ENCODE data around the gene OTULIN. TPM values are rescaled to one million over a fixed set of nuclear protein-coding genes. Genes with fewer than 3 reads are reported as not detected.

OTULIN gene
- total and polyA plus RNA-seq, 2 of the 13 experiments (the other 11 are each of a cell fraction or from before 2014, with no cell fraction given), result 7.0 to 34.8 TPM

DNA sequence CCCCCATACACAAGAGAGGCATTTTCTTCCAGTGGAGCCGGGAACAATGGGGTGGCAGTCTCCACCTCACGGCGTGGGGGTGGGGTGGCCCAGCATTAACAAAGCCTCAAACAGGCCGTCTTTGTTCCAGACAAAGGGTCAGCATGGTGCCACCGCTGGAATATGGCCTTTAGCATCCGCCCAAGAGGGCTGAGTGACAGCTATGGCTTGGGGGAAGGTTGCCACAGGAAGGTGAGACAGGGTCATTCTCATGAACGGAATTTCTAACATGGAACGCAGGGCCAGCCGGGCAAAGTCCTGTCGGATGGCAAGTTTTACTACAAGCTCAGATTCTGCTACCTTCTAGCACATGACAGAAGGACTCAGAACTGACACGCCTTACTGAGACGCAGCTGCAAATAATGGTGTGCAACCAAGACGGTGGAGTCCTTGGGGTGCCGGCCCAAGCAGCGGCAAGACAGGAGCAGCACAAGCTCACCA lies 64.0 kb downstream of the OTULIN start (continued):
- TF ChIP-seq IKZF4 (CRISPR knock-in tag; IDR thresholded peaks at IDR 0.05; ENCODE audit: borderline replicate concordance, low read depth, not compliant biosample characterization), result no peak
- TF ChIP-seq HHEX (CRISPR knock-in tag; IDR thresholded peaks at IDR 0.05), result no peak
- TF ChIP-seq CBX1 (IDR thresholded peaks at IDR 0.05; ENCODE audit: low read depth), result no peak
- no peak for TF ChIP-seq NR3C1 (CRISPR knock-in tag; IDR thresholded peaks at IDR 0.05)
- TF ChIP-seq ZFP82 (CRISPR knock-in tag; IDR thresholded peaks at IDR 0.05; ENCODE audit: borderline replicate concordance), result no peak
- 0 out of 2 replicates have a peak, but pooled peaks have one; percentile 55 for TF ChIP-seq SP140L (CRISPR knock-in tag; IDR thresholded peaks at IDR 0.05; ENCODE audit: borderline replicate concordance)
- TF ChIP-seq ZKSCAN1 (IDR thresholded peaks at IDR 0.05; ENCODE audit: low read length), result no peak
- TF ChIP-seq, protein P1, sequence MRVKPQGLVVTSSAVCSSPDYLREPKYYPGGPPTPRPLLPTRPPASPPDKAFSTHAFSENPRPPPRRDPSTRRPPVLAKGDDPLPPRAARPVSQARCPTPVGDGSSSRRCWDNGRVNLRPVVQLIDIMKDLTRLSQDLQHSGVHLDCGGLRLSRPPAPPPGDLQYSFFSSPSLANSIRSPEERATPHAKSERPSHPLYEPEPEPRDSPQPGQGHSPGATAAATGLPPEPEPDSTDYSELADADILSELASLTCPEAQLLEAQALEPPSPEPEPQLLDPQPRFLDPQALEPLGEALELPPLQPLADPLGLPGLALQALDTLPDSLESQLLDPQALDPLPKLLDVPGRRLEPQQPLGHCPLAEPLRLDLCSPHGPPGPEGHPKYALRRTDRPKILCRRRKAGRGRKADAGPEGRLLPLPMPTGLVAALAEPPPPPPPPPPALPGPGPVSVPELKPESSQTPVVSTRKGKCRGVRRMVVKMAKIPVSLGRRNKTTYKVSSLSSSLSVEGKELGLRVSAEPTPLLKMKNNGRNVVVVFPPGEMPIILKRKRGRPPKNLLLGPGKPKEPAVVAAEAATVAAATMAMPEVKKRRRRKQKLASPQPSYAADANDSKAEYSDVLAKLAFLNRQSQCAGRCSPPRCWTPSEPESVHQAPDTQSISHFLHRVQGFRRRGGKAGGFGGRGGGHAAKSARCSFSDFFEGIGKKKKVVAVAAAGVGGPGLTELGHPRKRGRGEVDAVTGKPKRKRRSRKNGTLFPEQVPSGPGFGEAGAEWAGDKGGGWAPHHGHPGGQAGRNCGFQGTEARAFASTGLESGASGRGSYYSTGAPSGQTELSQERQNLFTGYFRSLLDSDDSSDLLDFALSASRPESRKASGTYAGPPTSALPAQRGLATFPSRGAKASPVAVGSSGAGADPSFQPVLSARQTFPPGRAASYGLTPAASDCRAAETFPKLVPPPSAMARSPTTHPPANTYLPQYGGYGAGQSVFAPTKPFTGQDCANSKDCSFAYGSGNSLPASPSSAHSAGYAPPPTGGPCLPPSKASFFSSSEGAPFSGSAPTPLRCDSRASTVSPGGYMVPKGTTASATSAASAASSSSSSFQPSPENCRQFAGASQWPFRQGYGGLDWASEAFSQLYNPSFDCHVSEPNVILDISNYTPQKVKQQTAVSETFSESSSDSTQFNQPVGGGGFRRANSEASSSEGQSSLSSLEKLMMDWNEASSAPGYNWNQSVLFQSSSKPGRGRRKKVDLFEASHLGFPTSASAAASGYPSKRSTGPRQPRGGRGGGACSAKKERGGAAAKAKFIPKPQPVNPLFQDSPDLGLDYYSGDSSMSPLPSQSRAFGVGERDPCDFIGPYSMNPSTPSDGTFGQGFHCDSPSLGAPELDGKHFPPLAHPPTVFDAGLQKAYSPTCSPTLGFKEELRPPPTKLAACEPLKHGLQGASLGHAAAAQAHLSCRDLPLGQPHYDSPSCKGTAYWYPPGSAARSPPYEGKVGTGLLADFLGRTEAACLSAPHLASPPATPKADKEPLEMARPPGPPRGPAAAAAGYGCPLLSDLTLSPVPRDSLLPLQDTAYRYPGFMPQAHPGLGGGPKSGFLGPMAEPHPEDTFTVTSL (CRISPR knock-in tag; IDR thresholded peaks at IDR 0.05; ENCODE audit: borderline replicate concordance), result peak; percentile 87; the same call in 1 of the 2 replicates
- TF ChIP-seq KLF16 (CRISPR knock-in tag; IDR thresholded peaks at IDR 0.05), result 0 out of 4 replicates have a peak, but pooled peaks of 1 of the 2 experiments have one; percentile 47
- peak; percentile 97 for TF ChIP-seq ETV5 (CRISPR knock-in tag; IDR thresholded peaks at IDR 0.05; ENCODE audit: borderline replicate concordance)
- TF ChIP-seq, protein P2, sequence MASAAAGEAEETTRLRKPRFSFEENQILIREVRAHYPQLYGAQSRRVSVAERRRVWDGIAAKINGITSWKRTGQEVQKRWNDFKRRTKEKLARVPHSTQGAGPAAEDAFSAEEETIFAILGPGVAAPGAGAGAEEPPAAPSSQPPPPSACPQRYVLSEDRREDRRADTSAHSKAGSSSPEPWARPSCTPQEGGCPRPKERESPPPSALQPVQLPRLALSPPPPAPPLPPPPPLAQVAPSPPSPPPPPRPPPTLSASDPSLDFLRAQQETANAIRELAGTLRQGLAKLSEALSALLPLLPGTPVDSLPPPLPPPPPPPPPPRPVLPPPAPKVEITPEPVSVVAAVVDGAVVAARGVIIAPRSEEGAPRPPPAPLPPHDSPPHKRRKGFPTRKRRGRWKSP (CRISPR knock-in tag; IDR thresholded peaks at IDR 0.05), result no peak
- TF ChIP-seq ZSCAN20 (CRISPR knock-in tag; IDR thresholded peaks at IDR 0.05; ENCODE audit: borderline replicate concordance), result no peak
- TF ChIP-seq JDP2 (CRISPR knock-in tag; IDR thresholded peaks at IDR 0.05; ENCODE audit: borderline replicate concordance), result no peak
- no peak for TF ChIP-seq REL (CRISPR knock-in tag; conservative IDR thresholded peaks at IDR 0.05)
- no peak for TF ChIP-seq HNRNPUL1 (IDR thresholded peaks at IDR 0.05; ENCODE audit: low read depth, low read length)
- peak; percentile 92 for TF ChIP-seq MED1 (CRISPR knock-in tag; IDR thresholded peaks at IDR 0.05)
- no peak for TF ChIP-seq ZNF550 (CRISPR knock-in tag; IDR thresholded peaks at IDR 0.05; ENCODE audit: borderline replicate concordance)
- no peak for TF ChIP-seq ZNF879 (CRISPR knock-in tag; IDR thresholded peaks at IDR 0.05)
- TF ChIP-seq, protein P3, sequence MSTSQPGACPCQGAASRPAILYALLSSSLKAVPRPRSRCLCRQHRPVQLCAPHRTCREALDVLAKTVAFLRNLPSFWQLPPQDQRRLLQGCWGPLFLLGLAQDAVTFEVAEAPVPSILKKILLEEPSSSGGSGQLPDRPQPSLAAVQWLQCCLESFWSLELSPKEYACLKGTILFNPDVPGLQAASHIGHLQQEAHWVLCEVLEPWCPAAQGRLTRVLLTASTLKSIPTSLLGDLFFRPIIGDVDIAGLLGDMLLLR (CRISPR knock-in tag; IDR thresholded peaks at IDR 0.05), result 0 out of 2 replicates have a peak, but pooled peaks have one; percentile 30
- TF ChIP-seq, protein P4, sequence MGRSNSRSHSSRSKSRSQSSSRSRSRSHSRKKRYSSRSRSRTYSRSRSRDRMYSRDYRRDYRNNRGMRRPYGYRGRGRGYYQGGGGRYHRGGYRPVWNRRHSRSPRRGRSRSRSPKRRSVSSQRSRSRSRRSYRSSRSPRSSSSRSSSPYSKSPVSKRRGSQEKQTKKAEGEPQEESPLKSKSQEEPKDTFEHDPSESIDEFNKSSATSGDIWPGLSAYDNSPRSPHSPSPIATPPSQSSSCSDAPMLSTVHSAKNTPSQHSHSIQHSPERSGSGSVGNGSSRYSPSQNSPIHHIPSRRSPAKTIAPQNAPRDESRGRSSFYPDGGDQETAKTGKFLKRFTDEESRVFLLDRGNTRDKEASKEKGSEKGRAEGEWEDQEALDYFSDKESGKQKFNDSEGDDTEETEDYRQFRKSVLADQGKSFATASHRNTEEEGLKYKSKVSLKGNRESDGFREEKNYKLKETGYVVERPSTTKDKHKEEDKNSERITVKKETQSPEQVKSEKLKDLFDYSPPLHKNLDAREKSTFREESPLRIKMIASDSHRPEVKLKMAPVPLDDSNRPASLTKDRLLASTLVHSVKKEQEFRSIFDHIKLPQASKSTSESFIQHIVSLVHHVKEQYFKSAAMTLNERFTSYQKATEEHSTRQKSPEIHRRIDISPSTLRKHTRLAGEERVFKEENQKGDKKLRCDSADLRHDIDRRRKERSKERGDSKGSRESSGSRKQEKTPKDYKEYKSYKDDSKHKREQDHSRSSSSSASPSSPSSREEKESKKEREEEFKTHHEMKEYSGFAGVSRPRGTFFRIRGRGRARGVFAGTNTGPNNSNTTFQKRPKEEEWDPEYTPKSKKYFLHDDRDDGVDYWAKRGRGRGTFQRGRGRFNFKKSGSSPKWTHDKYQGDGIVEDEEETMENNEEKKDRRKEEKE (IDR thresholded peaks at IDR 0.05), result no peak

Data from HepG2 (cell line).